NAMALWA (cell line): Measurements from ENCODE around the gene CDK5R1.

ENCODE experiments used
- DNase-seq: peaks from one replicate; pipeline ENCODE4 v3.0.0-alpha.2; 2015; ENCODE audit warnings: low spot score

Gene CDK5R1

DNA sequence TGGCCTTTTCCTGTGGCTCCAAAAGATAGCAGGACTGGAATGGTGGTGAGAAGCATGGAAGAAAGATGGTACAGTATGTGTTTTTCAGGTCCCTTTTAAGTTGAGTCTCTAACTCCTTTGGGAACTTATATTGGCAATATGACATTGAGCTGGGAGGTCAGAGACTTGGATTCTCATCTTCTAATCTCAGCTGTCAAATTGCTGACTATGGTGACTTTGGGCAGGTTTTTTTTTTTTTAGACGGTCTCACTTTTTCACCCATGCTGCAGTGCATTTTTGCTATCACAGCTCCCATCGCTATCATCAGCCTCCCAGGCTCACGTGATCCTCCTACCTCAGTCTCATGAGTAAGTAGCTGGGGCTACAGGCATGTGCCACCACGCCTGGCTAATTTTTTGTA, 15.1 kb upstream of the CDK5R1 start:
- DNase-seq, result no peak

- no peak for DNase-seq
These were observed 11.5 kb upstream of the CDK5R1 start for GRCh38 chr17:32475258-32475657.

DNA sequence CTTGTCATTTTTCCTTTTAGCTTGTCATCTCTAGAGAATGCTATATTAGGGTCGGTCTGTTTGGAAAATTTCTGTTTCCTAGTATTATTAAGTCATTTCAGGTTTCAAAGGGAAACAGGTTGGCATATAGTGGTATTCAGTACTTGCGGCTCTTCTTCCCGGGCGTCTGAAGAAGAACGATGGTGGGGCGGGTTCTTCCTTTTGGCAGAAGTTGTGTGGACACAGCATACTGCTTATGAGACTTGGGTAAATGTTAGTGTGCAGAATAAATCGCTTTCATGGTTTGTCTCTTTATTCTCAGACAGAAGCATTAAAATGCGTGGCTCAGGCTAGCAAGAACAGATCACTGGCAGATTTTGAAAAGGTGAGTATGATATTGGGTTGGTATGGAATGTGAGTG, 9.6 kb upstream of the CDK5R1 start:
- no peak for DNase-seq

GRCh38 chr17:32479074-32479617, 7.6 kb upstream of the CDK5R1 start:
- DNase-seq, result no peak

GRCh38 chr17:32481193-32481592, 5.6 kb upstream of the CDK5R1 start:
- DNase-seq, result no peak

DNA sequence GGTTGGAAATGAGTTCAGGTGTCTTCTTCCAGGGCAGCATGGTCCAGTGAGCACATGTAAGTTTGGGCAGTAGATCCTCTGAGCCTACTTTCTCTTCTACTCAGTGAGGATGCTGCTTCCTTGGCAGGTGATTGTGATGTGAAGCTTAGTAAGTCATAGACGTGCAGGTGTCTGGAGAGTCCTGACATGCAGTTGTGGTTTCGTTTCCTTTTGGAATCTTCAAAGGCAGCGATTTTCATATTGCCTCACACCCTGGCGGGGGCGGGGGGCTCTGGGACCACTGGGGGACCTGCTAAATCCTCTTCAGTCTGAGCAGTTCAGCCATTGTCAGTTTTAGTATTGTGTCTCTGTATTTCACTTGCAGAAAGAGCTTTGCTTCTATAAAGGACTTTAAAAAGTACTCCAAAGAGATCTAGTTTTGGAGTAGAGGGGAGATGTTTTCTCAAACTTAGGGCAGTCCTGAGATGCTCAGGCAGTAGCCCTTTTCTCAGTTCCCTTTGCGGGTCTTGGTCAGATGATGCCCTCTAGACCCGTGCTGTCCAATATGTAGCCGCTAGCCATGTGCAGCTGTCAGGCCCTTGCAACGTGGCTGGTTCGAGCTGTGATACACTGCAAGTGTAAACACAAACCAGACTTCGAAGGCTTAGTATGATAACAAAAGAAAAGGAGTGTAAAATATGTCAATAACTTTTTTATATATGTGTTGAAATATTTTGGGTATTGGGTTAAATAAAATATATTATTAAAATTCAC, 4.0 kb upstream of the CDK5R1 start:
- no peak for DNase-seq

- DNase-seq, result peak; percentile 59
These were observed 3.3 kb upstream of the CDK5R1 start for GRCh38 chr17:32483451-32484019.

DNA sequence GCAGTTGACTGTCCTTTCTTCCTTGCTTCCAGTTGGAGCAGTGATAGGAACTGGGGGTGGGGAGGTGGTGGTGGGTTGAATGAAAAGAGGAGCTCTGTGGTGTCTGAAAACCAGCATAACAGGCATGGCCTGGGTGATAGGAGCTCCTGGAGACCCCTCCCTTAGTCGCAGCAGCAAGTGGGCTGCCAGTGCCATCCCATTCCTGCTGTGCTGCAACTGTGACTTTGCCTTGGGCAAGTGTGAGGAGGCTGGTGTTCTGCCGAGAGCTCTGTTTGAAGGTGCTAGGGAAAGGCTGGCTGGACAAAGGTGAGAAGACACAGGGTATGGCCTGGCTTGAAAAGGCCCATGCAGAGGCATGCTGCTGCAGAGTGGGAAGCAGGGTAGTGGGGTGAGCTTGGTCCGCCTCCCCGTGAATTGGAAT, 2.7 kb upstream of the CDK5R1 start:
- DNase-seq, result no peak

DNA sequence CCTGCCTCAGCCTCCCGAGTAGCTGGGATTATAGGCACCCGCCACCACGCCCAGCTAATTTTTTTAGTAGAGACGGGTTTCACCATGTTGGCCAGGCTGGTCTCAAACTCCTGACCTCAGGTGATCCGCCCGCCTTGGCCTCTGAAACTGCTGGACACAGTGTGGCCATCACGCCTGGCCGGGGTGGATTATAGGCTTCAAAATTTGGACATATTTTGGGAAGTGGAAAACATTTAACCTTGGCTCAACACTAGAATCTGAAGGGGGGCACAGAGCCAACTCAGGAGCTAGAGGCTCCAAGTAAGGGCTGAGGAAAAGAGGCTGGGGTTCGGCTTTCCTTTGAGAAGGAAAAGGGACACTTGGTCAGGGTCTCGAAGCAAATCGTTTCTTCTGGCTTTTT, 2.2 kb upstream of the CDK5R1 start:
- DNase-seq, result no peak

GRCh38 chr17:32485261-32486110, 1.3 kb upstream of the CDK5R1 start:
- no peak for DNase-seq

DNA sequence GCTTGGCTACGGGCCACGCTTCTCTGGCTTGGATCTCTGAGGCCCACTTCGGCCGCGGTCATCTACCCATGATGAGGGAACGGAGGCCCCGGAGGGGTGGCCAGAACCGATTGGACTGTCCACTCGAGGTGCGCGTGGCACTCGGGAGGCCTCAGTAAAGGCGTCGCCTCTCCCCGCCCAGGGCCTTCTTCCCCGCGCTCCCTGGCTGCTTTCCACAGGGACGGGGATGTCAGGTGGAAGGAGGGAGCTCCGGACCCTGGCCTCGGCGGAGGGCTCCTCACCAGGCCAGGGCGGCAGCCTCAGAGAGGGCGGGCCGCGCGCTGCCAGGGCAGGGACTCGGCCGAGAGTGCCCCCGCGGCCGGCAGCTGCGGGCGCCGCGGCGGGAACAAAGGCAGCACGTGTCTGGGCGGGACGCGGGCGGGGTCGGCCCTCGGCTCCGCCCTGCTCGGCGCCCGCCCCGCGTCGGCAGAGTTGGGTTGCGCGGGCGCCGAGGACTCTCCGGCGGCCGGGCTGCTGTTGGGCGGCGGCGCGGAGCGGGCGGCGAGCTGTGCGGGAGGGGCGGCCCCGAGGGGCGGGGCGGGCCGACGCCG, 587 bp upstream of the CDK5R1 start:
- peak; percentile 80 for DNase-seq

DNA sequence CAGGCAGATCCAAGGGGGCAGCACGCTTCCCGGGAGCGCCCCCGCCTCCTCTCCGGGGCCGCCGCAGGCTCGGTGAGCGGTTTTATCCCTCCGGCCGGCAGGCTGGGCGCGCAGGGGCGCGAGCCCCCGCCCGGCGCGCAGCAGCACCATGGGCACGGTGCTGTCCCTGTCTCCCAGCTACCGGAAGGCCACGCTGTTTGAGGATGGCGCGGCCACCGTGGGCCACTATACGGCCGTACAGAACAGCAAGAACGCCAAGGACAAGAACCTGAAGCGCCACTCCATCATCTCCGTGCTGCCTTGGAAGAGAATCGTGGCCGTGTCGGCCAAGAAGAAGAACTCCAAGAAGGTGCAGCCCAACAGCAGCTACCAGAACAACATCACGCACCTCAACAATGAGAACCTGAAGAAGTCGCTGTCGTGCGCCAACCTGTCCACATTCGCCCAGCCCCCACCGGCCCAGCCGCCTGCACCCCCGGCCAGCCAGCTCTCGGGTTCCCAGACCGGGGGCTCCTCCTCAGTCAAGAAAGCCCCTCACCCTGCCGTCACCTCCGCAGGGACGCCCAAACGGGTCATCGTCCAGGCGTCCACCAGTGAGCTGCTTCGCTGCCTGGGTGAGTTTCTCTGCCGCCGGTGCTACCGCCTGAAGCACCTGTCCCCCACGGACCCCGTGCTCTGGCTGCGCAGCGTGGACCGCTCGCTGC, 832 bp downstream of the CDK5R1 start:
- no peak for DNase-seq

DNA sequence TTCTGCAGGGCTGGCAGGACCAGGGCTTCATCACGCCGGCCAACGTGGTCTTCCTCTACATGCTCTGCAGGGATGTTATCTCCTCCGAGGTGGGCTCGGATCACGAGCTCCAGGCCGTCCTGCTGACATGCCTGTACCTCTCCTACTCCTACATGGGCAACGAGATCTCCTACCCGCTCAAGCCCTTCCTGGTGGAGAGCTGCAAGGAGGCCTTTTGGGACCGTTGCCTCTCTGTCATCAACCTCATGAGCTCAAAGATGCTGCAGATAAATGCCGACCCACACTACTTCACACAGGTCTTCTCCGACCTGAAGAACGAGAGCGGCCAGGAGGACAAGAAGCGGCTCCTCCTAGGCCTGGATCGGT, 1.4 kb downstream of the CDK5R1 start:
- DNase-seq, result no peak

DNA sequence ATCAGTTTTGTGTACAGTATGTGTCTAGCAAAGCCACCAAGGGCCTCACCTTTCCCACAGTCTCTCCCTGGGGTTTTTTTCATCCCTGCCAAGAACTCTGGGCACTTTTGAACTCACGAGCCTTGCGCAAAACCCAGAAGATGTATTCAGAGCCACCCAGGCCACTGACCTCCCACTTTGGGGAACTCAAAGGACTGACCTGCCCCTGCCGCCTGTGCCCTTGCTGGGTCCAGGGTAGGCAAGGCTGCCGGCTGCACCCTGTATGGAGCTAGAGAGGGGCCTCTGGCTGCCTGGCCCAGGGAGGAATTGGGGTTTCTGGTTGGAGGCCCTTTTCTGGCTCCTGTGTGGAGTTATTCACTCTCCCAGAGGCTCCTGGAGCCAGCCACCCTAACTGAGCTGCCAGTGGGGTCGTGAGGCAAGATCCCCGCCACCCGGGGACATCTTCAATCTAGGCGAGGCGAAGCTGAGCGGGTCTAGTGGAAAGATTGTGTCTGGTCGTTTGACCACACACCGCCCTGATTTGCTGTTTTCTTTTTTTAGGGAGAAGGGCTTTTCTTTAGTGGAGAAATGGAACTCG, 1.9 kb downstream of the CDK5R1 start:
- DNase-seq, result no peak

DNA sequence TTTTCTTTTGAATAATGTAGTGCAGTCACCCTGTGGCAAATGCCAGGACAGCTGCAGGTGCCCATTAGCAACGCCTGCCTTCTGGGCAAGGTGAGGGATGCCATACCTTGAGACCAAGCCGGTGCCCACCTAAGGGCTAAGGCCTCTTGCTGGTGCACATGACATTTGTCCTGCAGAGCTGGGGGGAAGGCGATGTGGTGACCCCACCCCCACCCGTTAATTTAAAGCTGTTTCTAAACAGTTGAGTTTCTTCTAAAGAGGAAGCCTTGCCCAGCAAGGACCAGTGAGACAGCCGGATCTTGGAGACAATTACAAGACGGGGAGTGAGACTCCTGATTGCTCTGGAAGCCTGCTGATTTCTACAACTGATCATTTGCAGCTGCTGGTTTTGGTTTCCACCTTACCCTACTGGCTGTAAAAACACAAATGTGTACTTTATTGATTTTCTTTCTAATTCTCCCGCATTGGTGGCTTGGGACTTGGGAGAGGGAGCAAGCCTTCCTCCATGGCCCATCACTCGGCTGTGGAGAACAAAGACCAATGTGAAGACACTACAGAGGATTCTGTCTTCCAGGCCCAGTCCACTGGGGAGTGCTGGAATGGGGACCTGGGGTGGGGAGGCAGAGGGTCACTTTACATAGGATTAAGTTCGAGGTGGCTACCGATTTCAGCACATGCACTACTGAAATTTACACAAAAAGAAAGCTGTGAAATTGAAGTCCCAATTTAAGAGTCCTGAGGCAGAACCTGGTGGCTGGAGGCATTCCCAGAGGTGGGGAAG, 2.7 kb downstream of the CDK5R1 start:
- DNase-seq, result no peak

- no peak for DNase-seq
These were observed 3.3 kb downstream of the CDK5R1 start for GRCh38 chr17:32490101-32490482.

DNA sequence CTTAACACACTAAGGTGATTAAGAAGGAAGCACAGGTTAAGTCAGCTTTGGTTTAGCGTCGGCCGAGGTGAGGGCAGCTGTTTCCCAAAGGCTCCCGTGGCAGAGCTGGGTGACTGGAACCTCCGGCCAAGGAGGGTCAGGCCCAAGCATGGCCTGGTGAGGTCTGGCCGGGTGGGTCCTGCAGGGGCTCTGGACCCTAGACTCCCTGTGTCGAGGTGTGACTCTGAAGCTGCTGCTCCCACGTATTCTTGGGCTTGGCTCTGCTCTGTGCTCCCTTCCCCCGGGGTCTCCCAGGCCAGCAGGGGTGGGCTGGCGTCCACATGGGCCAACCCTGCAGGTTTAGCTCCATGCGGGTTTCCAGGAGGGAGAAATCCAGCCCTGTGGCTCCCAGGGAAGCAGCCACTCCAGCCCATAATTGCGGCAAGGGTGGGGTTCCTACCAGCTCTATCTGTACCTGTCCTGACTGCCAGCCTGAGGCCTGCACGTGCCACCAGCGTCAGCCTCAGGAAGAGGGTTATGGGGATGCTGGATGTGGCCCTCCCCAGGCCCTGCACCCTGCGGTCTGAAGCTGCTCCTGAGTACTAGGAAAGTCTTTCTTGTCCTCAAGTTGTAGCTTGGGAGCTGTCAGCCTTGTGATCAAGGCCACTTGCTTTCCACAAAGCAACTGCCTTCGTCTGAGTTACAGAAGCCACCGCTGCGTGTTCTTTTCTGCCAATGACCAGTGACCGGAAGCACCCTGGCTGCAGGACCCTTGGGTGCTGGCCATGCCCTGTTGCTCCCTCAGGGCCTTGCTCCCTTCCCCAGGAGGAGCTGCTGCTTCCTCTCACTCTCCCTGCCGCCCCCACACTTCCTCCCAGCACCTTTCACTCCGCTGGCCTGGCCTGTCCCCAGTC, 4.8 kb downstream of the CDK5R1 start:
- DNase-seq, result no peak

GRCh38 chr17:32492264-32492589, 5.4 kb downstream of the CDK5R1 start:
- DNase-seq, result no peak

DNA sequence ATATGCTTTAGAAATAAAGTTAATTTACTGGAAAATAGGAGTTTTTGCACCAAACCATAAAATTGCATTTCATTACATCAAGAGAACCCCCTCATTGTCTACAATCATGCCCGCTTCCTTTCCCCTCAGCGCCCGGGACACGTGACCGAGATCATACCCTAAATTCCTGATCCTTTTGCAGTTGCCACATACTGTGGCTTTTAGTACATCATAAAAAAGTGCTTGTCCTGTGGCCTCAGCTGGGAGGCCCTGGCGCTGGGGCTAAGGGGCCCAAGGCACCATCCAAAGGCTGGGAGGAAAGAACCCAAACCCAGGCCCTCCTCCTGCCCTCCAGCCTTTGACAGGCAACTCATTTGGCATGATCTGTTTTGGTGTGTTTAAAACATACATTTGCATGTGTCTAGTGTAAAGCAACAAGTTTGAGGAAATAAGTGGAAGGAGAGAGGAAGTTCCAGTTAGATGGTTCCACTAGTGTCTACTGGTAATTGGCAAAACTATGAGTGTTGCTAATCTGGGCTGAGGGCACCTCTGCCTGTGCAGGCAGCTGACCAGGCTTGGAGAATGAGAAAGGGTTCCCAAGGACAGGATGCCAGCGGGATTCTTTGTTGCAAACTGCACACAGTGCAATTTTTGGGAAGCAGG, 6.0 kb downstream of the CDK5R1 start:
- DNase-seq, result no peak
